Thyroid gland (tissue), 4 donors: ENCODE results near the gene EPB41. TPM values are rescaled to one million over a fixed set of nuclear protein-coding genes. Genes with fewer than 3 reads are reported as not detected.

Experiments used
- DNase-seq, 2 donors: peaks; one replicate each; pipeline ENCODE4 v3.0.0-alpha.2; 2019
- H3K27ac ChIP-seq, 3 donors: fragments of 200-600 bp; sonication (generic); 1 replicate in 2 of 3; 2 replicates in 1 of 3; pipeline ENCODE4 v1.5.1; 2016 to 2019; ENCODE audit warnings: mild to moderate bottlenecking in 1 of 3, moderate library complexity in 1 of 3
- H3K27me3 ChIP-seq: fragments of 200-600 bp; sonication (generic); one replicate; pipeline ENCODE4 v1.5.1; 2019
- H3K36me3 ChIP-seq, 2 donors: fragments of 200-600 bp; sonication (generic); one replicate each; pipeline ENCODE4 v1.5.1; 2016 to 2019
- H3K4me1 ChIP-seq, 2 donors: fragments of 200-600 bp; sonication (generic); one replicate each; pipeline ENCODE4 v1.5.1; 2017 to 2019
- H3K4me3 ChIP-seq, 3 donors: fragments of 200-600 bp; sonication (generic); replicated peaks in 1 of 3; 1 replicate in 2 of 3; 2 replicates in 1 of 3; pipeline ENCODE4 v1.5.1; 2016; ENCODE audit warnings: mild to moderate bottlenecking in 1 of 3
- H3K9me3 ChIP-seq: fragments of 200-600 bp; sonication (generic); one replicate; pipeline ENCODE4 v1.5.1; 2017
- POLR2A ChIP-seq, 2 donors: fragments of 450-650 bp; IDR thresholded peaks; one replicate each; pipeline ENCODE4 v1.6.1; 2017; ENCODE audit warnings: antibody characterized with exemption in 2 of 2, mild to moderate bottlenecking in 2 of 2, moderate library complexity in 1 of 2
- WGBS, 2 donors: methylation state at CpG; one replicate each; pipeline ENCODE4 v1.1.5; 2017; 5-methylcytosine and 5-hydroxymethylcytosine counted together
- intact Hi-C: fragments of 100-400 bp; cut with DNase I; formaldehyde crosslinking; loops from one replicate; pipeline ENCODE4 v1.15.1; 2023
- total RNA-seq, 4 donors: library from RNA; depleted of rRNA; stranded (reverse); fragments of >200 nt; gene quantifications; one replicate each; pipeline ENCODE4 v1.2.3, GENCODE V29; 2016
- TF ChIP-seq, protein P1 (sequence below), 6 experiments: fragments of 200-600 bp in 3 of 6; fragments of 450-650 bp in 3 of 6; sonication (generic) in 3 of 6; IDR thresholded peaks; one replicate each; pipeline ENCODE4 v1.5.1; 2016 to 2019; ENCODE audit warnings: antibody characterized with exemption in 6 of 6, mild to moderate bottlenecking in 2 of 6, inconsistent platforms in 1 of 6, moderate library complexity in 1 of 6

EPB41 gene
- total RNA-seq, 4 donors from 2014 or later: 59.7 to 102 (median 80.2) TPM

DNA sequence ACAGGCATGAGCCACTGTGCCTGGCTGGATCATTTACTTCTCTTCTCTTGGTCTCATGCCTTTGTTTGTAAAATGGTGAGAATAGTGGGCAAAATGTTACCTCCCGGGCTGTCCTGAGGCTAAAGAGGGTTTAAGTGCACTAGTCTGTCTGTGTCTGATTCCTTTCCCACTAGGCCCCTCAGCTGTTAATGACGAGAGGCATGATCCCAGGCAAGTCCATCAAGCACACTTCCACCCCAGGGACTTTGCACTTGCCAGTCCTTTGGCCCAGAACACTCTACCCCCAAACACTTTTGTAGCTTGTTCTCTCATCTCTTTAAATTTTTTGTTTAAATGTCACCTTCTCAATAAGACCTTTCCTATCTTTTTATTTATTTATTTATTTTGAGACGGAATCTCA, 13.8 kb upstream of the EPB41 start:
- DNase-seq: no peak
- Histone ChIP-seq H3K9me3 (no peaks in the 10 kb centered on the region), H3K36me3 (no peaks in the 10 kb centered on the region), H3K4me1 (peaks cover 0 to 12% of the 10 kb centered on the region in 2 donors), H3K27me3 (no peaks in the 10 kb centered on the region), H3K27ac (no peak overlapping the region), H3K4me3 (no peak overlapping the region)
- TF ChIP-seq, protein P1, sequence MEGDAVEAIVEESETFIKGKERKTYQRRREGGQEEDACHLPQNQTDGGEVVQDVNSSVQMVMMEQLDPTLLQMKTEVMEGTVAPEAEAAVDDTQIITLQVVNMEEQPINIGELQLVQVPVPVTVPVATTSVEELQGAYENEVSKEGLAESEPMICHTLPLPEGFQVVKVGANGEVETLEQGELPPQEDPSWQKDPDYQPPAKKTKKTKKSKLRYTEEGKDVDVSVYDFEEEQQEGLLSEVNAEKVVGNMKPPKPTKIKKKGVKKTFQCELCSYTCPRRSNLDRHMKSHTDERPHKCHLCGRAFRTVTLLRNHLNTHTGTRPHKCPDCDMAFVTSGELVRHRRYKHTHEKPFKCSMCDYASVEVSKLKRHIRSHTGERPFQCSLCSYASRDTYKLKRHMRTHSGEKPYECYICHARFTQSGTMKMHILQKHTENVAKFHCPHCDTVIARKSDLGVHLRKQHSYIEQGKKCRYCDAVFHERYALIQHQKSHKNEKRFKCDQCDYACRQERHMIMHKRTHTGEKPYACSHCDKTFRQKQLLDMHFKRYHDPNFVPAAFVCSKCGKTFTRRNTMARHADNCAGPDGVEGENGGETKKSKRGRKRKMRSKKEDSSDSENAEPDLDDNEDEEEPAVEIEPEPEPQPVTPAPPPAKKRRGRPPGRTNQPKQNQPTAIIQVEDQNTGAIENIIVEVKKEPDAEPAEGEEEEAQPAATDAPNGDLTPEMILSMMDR (IDR thresholded peaks at IDR 0.05): no peak
- WGBS, 2 donors: 88 to 91% methylated on average over 3 of the region's 3 CpGs
- intact Hi-C loops: no loop called here

DNA sequence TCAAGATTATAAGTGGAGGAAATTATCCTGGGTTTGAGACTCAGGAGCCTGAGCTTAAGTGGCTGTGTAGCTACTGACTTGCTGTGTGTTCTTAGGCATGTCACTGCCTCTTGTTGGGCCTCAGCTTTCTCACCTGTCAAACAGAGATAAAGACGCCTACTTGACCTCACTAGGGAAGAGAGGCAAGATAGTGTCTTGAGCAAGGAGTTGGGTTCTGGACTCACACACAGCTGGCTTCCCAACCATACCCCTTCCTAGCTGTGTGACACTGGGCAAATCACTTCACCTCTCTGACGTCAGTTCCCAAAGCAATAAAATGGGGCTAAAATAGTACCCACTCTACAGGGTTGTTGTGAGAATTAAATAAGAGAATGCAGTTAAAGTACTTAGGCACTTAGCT, 11.6 kb upstream of the EPB41 start:
- H3K27me3 ChIP-seq: no peaks in the 10 kb centered on the region
- intact Hi-C loops: no loop called here
- no peak overlapping the region for H3K4me3 ChIP-seq
- no peaks in the 10 kb centered on the region for H3K36me3 ChIP-seq
- H3K9me3 ChIP-seq: no peaks in the 10 kb centered on the region
- H3K4me1 ChIP-seq: peaks cover 0 to 12% of the 10 kb centered on the region in 2 donors
- TF ChIP-seq, protein P1 (IDR thresholded peaks at IDR 0.05): no peak
- no peak for TF ChIP-seq POLR2A (IDR thresholded peaks at IDR 0.05)
- DNase-seq: no peak
- 84 to 98% methylated on average over 2 of the region's 2 CpGs for WGBS, 2 donors
- H3K27ac ChIP-seq: no peak overlapping the region

DNA sequence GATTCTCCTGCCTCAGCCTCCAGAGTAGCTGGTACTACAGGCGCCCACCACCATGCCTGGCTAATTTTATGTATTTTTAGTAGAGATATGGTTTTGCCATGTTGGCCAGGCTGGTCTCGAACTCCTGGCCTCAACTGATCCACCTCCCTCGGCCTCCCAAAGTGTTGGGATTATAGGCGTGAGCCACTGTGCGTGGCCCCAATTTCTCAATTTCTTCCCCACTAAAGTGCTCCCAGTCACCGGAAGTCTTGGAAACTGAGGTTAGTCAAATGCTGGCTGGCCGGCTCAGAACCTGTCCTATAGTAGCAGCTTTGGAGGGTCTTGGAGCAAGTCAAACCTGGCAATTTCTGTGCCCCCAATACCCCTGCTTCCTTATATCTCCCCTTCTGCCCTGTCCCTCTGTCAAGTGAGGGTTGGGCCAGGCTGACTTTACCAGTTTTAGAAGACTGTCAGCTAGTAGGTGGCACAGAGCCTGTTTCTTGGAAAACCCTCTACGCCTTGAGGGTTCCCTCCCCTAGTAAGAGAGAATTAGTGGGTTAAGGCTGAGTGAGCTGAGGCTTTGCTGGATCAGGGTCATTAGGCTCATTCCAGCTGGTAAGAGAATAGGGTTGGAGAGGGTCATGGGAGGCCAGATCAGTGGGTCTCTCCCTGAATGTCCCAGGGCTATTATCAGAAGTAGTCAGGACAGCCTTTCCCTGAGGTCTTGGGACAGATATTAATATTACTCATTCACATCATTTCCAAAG, 8.3 kb upstream of the EPB41 start:
- no peak for TF ChIP-seq POLR2A (IDR thresholded peaks at IDR 0.05)
- TF ChIP-seq, protein P1 (IDR thresholded peaks at IDR 0.05): no peak
- Histone ChIP-seq H3K27ac (no peak overlapping the region), H3K27me3 (no peaks in the 10 kb centered on the region), H3K4me3 (no peak overlapping the region), H3K4me1 (peaks cover 0 to 5% of the 10 kb centered on the region in 2 donors), H3K9me3 (no peaks in the 10 kb centered on the region), H3K36me3 (no peaks in the 10 kb centered on the region)
- 98 to 99% methylated on average over 8 of the region's 8 CpGs for WGBS, 2 donors
- intact Hi-C loops: no loop called here
- DNase-seq: no peak

DNA sequence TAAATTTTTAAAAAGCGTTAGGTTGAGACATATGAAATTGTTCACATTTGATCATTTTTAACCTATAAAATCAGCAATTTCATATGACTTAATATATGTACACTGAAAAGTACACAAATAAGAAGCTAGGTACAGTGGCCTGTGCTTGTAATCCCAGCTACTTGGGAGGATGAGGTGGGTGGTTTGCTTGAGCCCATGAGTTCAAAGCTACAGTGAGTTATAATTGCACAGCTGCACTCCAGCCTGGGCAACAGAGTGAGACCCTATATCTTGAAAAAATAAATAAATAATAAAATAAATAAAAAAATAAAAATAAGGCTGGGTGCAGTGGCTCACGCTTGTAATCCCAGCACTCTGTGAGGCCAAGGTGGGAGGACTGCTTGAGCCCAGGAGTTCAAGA, 5.2 kb upstream of the EPB41 start:
- H3K4me1 ChIP-seq: peaks cover 0 to 10% of the 10 kb centered on the region in 2 donors
- no peaks in the 10 kb centered on the region for H3K27me3 ChIP-seq
- H3K9me3 ChIP-seq: no peaks in the 10 kb centered on the region
- no peak overlapping the region for H3K27ac ChIP-seq
- H3K4me3 ChIP-seq: no peak overlapping the region
- intact Hi-C loops: no loop called here
- no peaks in the 10 kb centered on the region for H3K36me3 ChIP-seq
- no peak for DNase-seq
- 97 to 98% methylated on average over 2 of the region's 2 CpGs for WGBS, 2 donors
- TF ChIP-seq, protein P1 (IDR thresholded peaks at IDR 0.05): no peak
- TF ChIP-seq POLR2A (IDR thresholded peaks at IDR 0.05): no peak

DNA sequence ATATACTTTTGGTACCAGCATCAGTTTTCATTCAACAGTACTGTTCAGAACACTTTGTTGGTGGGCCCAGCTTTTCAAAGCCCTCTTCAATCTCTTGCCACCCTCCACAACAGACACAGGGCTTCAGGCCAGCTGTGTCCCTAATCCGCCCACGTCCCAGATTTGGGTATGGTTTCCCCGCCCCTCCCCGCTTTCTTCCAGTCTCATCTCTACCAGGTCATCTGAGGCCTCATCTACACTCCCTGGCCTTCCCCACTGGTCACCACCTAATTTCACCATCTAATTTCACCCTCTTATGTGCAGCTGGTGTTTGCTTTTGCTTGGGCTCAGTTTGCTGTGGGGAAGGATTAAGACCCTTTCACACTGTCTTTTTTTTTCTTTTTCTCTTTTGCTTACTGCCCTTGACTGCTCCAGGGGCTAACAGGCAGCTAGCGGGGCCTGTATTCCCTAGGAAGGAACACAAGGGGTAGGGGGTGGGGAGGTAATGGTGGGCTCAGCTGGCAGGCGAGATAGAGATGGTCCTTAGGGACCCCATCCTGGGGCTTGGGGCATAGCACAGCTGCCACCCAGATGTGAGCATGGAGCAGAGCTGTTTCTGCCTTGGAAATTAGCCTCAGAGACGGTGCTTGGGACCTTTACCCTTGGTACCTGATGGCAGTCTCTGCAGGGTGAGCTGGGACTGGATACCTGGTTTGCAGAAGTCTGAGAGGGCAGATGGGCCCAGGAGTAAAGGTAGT, 3.8 kb upstream of the EPB41 start:
- no peak overlapping the region for H3K4me3 ChIP-seq
- no peak for DNase-seq
- no peaks in the 10 kb centered on the region for H3K27me3 ChIP-seq
- TF ChIP-seq, protein P1 (IDR thresholded peaks at IDR 0.05): no peak
- no peak for TF ChIP-seq POLR2A (IDR thresholded peaks at IDR 0.05)
- no peaks in the 10 kb centered on the region for H3K36me3 ChIP-seq
- H3K27ac ChIP-seq: no peak overlapping the region
- WGBS, 2 donors: 87 to 91% methylated on average over 7 of the region's 7 CpGs
- peaks cover 0 to 15% of the 10 kb centered on the region in 2 donors for H3K4me1 ChIP-seq
- intact Hi-C loops: no loop called here
- H3K9me3 ChIP-seq: no peaks in the 10 kb centered on the region
